GM12878 (cell line): ENCODE results near the gene FUCA2.

Source experiments
- CBFB ChIP-seq: IDR thresholded peaks from 2 replicates; pipeline ENCODE4 v1.6.1; 2016; ENCODE audit warnings: antibody characterized with exemption, low read depth
- CBX3 ChIP-seq: fragments of 200-600 bp; sonication (generic); IDR thresholded peaks from 2 replicates; pipeline ENCODE4 v1.6.1; 2016; ENCODE audit warnings: low read depth, borderline replicate concordance
- CHD1 ChIP-seq: IDR thresholded peaks from 2 replicates; pipeline ENCODE4 v1.6.1; 2012; ENCODE audit warnings: low read depth, low read length, improper control_type of control experiment
- CTCF ChIP-seq, 3 experiments: IDR thresholded peaks in 2 of 3; conservative IDR thresholded peaks in 1 of 3; 2 replicates each; pipeline ENCODE4 v1.5.1; 2011; ENCODE audit warnings: low read depth in 3 of 3, low read length in 3 of 3, mild to moderate bottlenecking in 3 of 3, control low read depth in 2 of 3, moderate library complexity in 2 of 3, inconsistent platforms in 1 of 3, mixed read lengths in 1 of 3; ENCODE audit not compliant: control insufficient read depth in 2 of 3, insufficient read depth in 1 of 3; ENCODE audit errors: extremely low read depth in 1 of 3
- EGR1 ChIP-seq, 2 experiments: IDR thresholded peaks; 1 replicate in 1 of 2; 2 replicates in 1 of 2; pipeline ENCODE4 v1.6.1; 2011 to 2012; ENCODE audit warnings: low read depth in 2 of 2, low read length in 2 of 2, borderline replicate concordance in 1 of 2, mild to moderate bottlenecking in 1 of 2, moderate library complexity in 1 of 2
- EP300 ChIP-seq, 2 experiments: fragments of 150-350 bp in 1 of 2; IDR thresholded peaks; 2 replicates each; pipeline ENCODE4 v1.6.1; 2011 to 2012; ENCODE audit warnings: low read depth in 2 of 2, low read length in 2 of 2, borderline replicate concordance in 1 of 2, improper control_type of control experiment in 1 of 2, inconsistent platforms in 1 of 2; ENCODE audit not compliant: control insufficient read depth in 1 of 2
- GABPA ChIP-seq: IDR thresholded peaks from 2 replicates; pipeline ENCODE4 v1.6.1; 2014; ENCODE audit warnings: antibody characterized with exemption, low read depth, mild to moderate bottlenecking, inconsistent platforms
- GATAD2B ChIP-seq: fragments of 450-650 bp; conservative IDR thresholded peaks from 2 replicates; pipeline ENCODE4 v1.6.1; 2017; ENCODE audit warnings: low read depth, mild to moderate bottlenecking, moderate library complexity
- MTA3 ChIP-seq: IDR thresholded peaks from 2 replicates; pipeline ENCODE4 v1.6.1; 2012; ENCODE audit warnings: low read length, inconsistent platforms, borderline replicate concordance
- MYC ChIP-seq: IDR thresholded peaks from 2 replicates; pipeline ENCODE4 v1.6.1; 2011; ENCODE audit warnings: mild to moderate bottlenecking, low read length, moderate library complexity, inconsistent platforms; ENCODE audit not compliant: insufficient read depth, insufficient replicate concordance, insufficient read length, severe bottlenecking
- PBX3 ChIP-seq: IDR thresholded peaks from 2 replicates; pipeline ENCODE4 v1.6.1; 2011; ENCODE audit warnings: mild to moderate bottlenecking, low read depth, low read length, moderate library complexity; ENCODE audit not compliant: insufficient replicate concordance
- TF ChIP-seq, protein P1 (sequence below): IDR thresholded peaks from 2 replicates; pipeline ENCODE4 v1.6.1; 2011; ENCODE audit warnings: low read depth, low read length, improper control_type of control experiment, borderline replicate concordance

GRCh38 chr6:143506199-143506598, 5.3 kb downstream of the FUCA2 start:
- TF ChIP-seq GATAD2B = no peak
- TF ChIP-seq CTCF (IDR thresholded peaks at IDR 0.05 in 2 of 3, conservative IDR thresholded peaks at IDR 0.05 in 1 of 3; ENCODE audit: control insufficient read depth in 2 of 3, extremely low read depth in 1 of 3, insufficient read depth in 1 of 3, low read depth in 3 of 3, low read length in 3 of 3) = no peak
- no peak for TF ChIP-seq CHD1
- TF ChIP-seq, protein P1, sequence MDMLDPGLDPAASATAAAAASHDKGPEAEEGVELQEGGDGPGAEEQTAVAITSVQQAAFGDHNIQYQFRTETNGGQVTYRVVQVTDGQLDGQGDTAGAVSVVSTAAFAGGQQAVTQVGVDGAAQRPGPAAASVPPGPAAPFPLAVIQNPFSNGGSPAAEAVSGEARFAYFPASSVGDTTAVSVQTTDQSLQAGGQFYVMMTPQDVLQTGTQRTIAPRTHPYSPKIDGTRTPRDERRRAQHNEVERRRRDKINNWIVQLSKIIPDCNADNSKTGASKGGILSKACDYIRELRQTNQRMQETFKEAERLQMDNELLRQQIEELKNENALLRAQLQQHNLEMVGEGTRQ = no peak
- TF ChIP-seq MTA3 = no peak
- no peak for TF ChIP-seq EP300 (IDR thresholded peaks at IDR 0.05; ENCODE audit: borderline replicate concordance in 1 of 2, control insufficient read depth in 1 of 2, low read depth in 2 of 2, low read length in 2 of 2)
- TF ChIP-seq CBX3 = no peak
- no peak for TF ChIP-seq EGR1 (IDR thresholded peaks at IDR 0.05; ENCODE audit: borderline replicate concordance in 1 of 2, low read depth in 2 of 2, low read length in 2 of 2)
- no peak for TF ChIP-seq PBX3
- TF ChIP-seq CBFB = no peak
- no peak for TF ChIP-seq MYC
- no peak for TF ChIP-seq GABPA
